A673 (cell line): Measurements from ENCODE around the gene MLXIP. TPM values are rescaled to one million over a fixed set of nuclear protein-coding genes. Genes with fewer than 3 reads are reported as not detected.

ENCODE experiments used
- BruUV-seq: library from RNA; stranded (reverse); fragments of 400-500 nt; replicated peaks from 2 replicates; lab custom pipeline; 2021; lab: Mats Ljungman, UMichigan
- CTCF ChIA-PET: fragments of 300-600 bp; sonication (Branson Sonifier 250); formaldehyde crosslinking; loops from one replicate; lab custom pipeline; 2022; ENCODE audit warnings: antibody characterized with exemption; lab: Charles Lee
- POLR2A ChIA-PET: fragments of 300-600 bp; sonication (Branson Sonifier 250); formaldehyde crosslinking; loops from one replicate; lab custom pipeline; 2022; ENCODE audit warnings: antibody characterized with exemption; ENCODE audit not compliant: low non-redundant PET; lab: Charles Lee
- DNase-seq: peaks from one replicate; pipeline ENCODE4 v3.0.0-alpha.2; 2015; ENCODE audit warnings: low spot score
- H3K27ac ChIP-seq: fragments of 200-600 bp; sonication (generic); 2 replicates; pipeline ENCODE4 v1.5.1; 2016; ENCODE audit warnings: mixed run types, low read depth, mild to moderate bottlenecking, mixed read lengths, antibody characterized with exemption, low read length; ENCODE audit not compliant: poor library complexity, severe bottlenecking
- H3K27me3 ChIP-seq: fragments of 200-600 bp; sonication (generic); replicated peaks from 2 replicates; pipeline ENCODE4 v1.6.1; 2017; ENCODE audit warnings: mixed run types, low read depth, mild to moderate bottlenecking, mixed read lengths, antibody characterized with exemption, low read length; ENCODE audit not compliant: insufficient read depth, poor library complexity
- H3K36me3 ChIP-seq: fragments of 200-600 bp; sonication (generic); 2 replicates; pipeline ENCODE4 v1.6.1; 2016; ENCODE audit warnings: mixed run types, mild to moderate bottlenecking, mixed read lengths, antibody characterized with exemption, low read length; ENCODE audit not compliant: insufficient read depth, poor library complexity, severe bottlenecking
- H3K4me1 ChIP-seq: fragments of 200-600 bp; sonication (generic); 2 replicates; pipeline ENCODE4 v1.6.1; 2017; ENCODE audit warnings: mixed run types, mild to moderate bottlenecking, mixed read lengths, antibody characterized with exemption, low read length; ENCODE audit not compliant: insufficient read depth, poor library complexity, severe bottlenecking
- H3K4me3 ChIP-seq: fragments of 200-600 bp; sonication (generic); 2 replicates; pipeline ENCODE4 v1.5.1; 2016; ENCODE audit warnings: low read depth, mixed run types, mild to moderate bottlenecking, mixed read lengths, low read length; ENCODE audit not compliant: poor library complexity, severe bottlenecking
- H3K9me3 ChIP-seq: fragments of 200-600 bp; sonication (generic); 2 replicates; pipeline ENCODE4 v1.6.1; 2016; ENCODE audit warnings: mixed run types, low read depth, mild to moderate bottlenecking, mixed read lengths, antibody characterized with exemption, low read length; ENCODE audit not compliant: poor library complexity, severe bottlenecking
- EZH2 ChIP-seq: fragments of 200-600 bp; sonication (generic); IDR thresholded peaks from 2 replicates; pipeline ENCODE4 v1.6.1; 2017; ENCODE audit warnings: borderline replicate concordance, low read depth, mild to moderate bottlenecking, mixed read lengths, antibody characterized with exemption, low read length; ENCODE audit not compliant: poor library complexity, severe bottlenecking
- intact Hi-C: fragments of 100-400 bp; cut with micrococcal nuclease; formaldehyde crosslinking; loops from one replicate; pipeline ENCODE4 v1.10.0; 2022; ENCODE audit not compliant: unreplicated experiment
- total RNA-seq: library from RNA; stranded (reverse); gene quantifications from 2 replicates; pipeline ENCODE4 v1.2.3, GENCODE V29; 2021
- TF ChIP-seq, protein P1 (sequence below): fragments of 300-800, 200-600 bp; sonication (generic); conservative IDR thresholded peaks from 2 replicates; pipeline ENCODE4 v1.5.1; 2017; ENCODE audit warnings: low read depth, mild to moderate bottlenecking, antibody characterized with exemption, low read length, moderate library complexity, mixed read lengths

The MLXIP gene
- total RNA-seq, 1 experiment from 2014 or later = 32.7 TPM

DNA sequence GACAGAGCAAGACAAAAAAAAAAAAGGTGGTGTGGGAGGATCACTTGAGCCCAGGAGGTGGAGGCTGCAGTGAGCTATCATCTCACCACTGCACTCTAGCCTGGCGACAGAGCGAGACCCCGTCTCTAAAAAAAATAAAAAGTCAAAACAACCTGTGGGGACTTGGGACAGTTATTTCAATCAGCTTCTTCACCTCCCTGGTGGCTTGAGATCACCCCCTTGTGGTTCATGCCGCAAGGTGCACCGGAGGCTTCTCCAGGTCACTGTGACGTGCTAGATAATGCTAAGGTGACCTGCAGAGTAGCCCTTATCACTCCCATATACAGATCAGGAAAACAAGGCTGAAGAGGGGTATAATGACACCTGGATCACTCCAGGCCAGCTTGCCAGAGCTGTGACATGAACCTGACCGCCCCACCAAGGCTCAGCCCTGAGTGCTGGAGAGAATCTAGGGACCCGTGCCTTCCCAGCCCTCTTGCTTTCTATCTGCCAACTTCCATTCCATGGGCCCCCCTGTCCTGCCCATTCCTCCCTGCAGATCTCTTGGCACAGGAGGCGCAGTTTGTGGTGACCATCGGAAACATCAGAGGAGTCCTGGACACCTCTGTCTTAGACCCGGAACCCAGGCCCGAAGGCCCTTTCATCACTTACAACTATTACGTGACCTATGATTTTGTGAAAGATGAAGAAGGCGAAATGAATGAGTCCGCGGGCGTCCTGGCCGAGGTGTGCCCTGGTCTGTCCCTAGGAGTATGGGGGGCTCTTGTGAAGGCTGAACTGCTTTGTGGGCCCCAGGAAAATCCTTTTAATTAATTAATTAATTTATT lies 112.5 kb downstream of the MLXIP start:
- DNase-seq = peak; percentile 73
- no peaks in the 10 kb centered on the region for H3K9me3 ChIP-seq
- intact Hi-C loops = loop anchor here (5.0 kb wide), 2 partner anchors 59 to 139 kb away; no protein-coding TSS in a partner anchor
- ChIA-PET CTCF (interaction anchor here (0.7 to 2.0 kb wide), 3 partner anchors 15 to 137 kb away, joined by 3 to 10 read pairs (median 9); no protein-coding TSS in a partner anchor), POLR2A (no interaction called here)
- no peaks in the 10 kb centered on the region for H3K27me3 ChIP-seq
- no peak overlapping the region for H3K4me3 ChIP-seq
- TF ChIP-seq EZH2 = no peak
- TF ChIP-seq, protein P1, sequence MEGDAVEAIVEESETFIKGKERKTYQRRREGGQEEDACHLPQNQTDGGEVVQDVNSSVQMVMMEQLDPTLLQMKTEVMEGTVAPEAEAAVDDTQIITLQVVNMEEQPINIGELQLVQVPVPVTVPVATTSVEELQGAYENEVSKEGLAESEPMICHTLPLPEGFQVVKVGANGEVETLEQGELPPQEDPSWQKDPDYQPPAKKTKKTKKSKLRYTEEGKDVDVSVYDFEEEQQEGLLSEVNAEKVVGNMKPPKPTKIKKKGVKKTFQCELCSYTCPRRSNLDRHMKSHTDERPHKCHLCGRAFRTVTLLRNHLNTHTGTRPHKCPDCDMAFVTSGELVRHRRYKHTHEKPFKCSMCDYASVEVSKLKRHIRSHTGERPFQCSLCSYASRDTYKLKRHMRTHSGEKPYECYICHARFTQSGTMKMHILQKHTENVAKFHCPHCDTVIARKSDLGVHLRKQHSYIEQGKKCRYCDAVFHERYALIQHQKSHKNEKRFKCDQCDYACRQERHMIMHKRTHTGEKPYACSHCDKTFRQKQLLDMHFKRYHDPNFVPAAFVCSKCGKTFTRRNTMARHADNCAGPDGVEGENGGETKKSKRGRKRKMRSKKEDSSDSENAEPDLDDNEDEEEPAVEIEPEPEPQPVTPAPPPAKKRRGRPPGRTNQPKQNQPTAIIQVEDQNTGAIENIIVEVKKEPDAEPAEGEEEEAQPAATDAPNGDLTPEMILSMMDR = peak; percentile 82
- no peaks in the 10 kb centered on the region for H3K4me1 ChIP-seq
- H3K27ac ChIP-seq = no peak overlapping the region
- H3K36me3 ChIP-seq = no peaks in the 10 kb centered on the region
- no TSS peak for BruUV-seq

DNA sequence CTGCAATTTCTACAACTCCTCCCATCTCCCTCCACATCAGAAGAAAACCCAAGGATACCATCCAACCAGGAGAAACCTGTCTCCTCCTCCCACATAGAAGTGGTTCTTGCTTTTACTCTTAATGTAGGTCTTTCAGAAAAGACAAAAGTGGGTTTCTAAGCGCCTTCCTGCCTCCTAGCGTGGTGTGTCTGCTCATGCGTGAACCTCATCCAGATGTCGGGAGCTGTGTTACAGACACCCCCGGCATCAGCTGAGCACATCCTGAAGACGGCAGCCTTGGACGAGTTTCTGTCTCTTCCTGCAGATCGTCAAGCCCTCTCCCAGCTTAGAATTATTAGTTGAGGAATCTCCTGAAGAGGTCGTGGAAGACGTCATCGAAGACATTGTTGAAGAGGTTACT lies 113.9 kb downstream of the MLXIP start:
- Histone ChIP-seq H3K9me3 (no peaks in the 10 kb centered on the region), H3K4me3 (no peak overlapping the region), H3K36me3 (no peaks in the 10 kb centered on the region), H3K27me3 (no peaks in the 10 kb centered on the region), H3K27ac (no peak overlapping the region), H3K4me1 (no peaks in the 10 kb centered on the region)
- intact Hi-C loops = loop anchor here (5.0 kb wide), 2 partner anchors 60 to 140 kb away; no protein-coding TSS in a partner anchor
- ChIA-PET POLR2A (interaction anchor here (0.5 kb wide), 1 partner anchor 182 kb away, joined by 8 read pairs; no protein-coding TSS in a partner anchor), CTCF (interaction anchor here (2.0 kb wide), 1 partner anchor 138 kb away, joined by 9 read pairs; no protein-coding TSS in a partner anchor)
- no TSS peak for BruUV-seq
- DNase-seq = no peak
- no peak for TF ChIP-seq EZH2
- TF ChIP-seq, protein P1 = no peak

DNA sequence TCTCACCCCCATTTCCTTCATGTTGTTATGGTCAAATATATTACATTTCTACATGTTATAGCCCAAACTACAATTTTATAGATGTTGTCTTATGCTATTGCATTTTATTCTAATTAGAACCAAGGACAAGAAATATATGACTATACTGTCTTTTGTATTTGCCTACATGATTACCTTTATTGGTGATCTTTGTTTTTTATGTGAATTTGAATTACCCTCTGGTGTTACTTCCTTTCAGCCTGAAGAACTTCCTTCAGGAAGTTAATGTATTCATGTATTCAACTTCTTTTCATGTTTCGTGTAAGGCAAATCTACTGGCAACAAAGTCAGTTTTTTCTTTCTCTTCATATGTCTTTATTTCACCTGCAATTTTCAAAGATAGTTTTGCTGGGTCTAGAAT lies 116.2 kb downstream of the MLXIP start:
- no peak for DNase-seq
- Histone ChIP-seq H3K27ac (no peak overlapping the region), H3K9me3 (no peaks in the 10 kb centered on the region), H3K4me3 (no peak overlapping the region), H3K27me3 (no peaks in the 10 kb centered on the region), H3K4me1 (no peaks in the 10 kb centered on the region), H3K36me3 (no peaks in the 10 kb centered on the region)
- TF ChIP-seq, protein P1 = no peak
- no peak for TF ChIP-seq EZH2
- BruUV-seq = no TSS peak
- POLR2A ChIA-PET = no interaction called here
- CTCF ChIA-PET = no interaction called here
- intact Hi-C loops = loop anchor here (5.0 kb wide), 2 partner anchors 63 to 143 kb away; no protein-coding TSS in a partner anchor
